Renal pelvis (tissue), 12 donors: ENCODE results near the gene CSAG1. TPM values are rescaled to one million over a fixed set of nuclear protein-coding genes. Genes with fewer than 3 reads are reported as not detected.
"Not testable (repeated sequence)": the region's sequence is repeated elsewhere in the genome, so short reads cannot be mapped to it uniquely, and the experiment has no call there.

Experiments
- DNase-seq: peaks from one replicate; pipeline ENCODE4 v3.0.0-alpha.2; 2013
- long read RNA-seq, 16 experiments: transcript quantifications; one replicate each; lab custom pipeline, GENCODE V29; 2026
- polyA plus RNA-seq, 3 donors: library from polyadenylated mRNA; unstranded; fragments of 120-200 nt; gene quantifications; one replicate each; pipeline ENCODE4 v1.2.1, GENCODE V29; 2013; ENCODE audit not compliant: insufficient read length in 3 of 3

The CSAG1 gene
- not detected for polyA plus RNA-seq
- long read RNA-seq, donor 1 = 0 reads
- long read RNA-seq, donor 2 = 0 reads
- long read RNA-seq, donor 3 = 0 reads
- long read RNA-seq, donor 4 = 0 reads
- long read RNA-seq, donor 5 = 0 reads
- long read RNA-seq, donor 6 = 0 reads
- long read RNA-seq, donor 7 = 0 reads
- long read RNA-seq, donor 8 = 0 reads
- long read RNA-seq, donor 9 = 0 reads
- long read RNA-seq, donor 10 = 0 reads
- long read RNA-seq, donor 11 = 0 reads
- long read RNA-seq, donor 12 = 0 reads
- long read RNA-seq, donor 13 = 0 reads
- long read RNA-seq, donor 14 = 0 reads
- long read RNA-seq, donor 15 = 0 reads
- long read RNA-seq, donor 16 = 0 reads

GRCh38 chrX:152733261-152733975 is at the start of gene CSAG1, which contains the start of gene MAGEA12:
TSS of gene CSAG1 (minus strand) at chrX:152733721. CDS start at chrX:152732460, 1,261 bp downstream.
TSS of gene MAGEA12 (plus strand) at chrX:152733757. CDS start at chrX:152736162, 2,405 bp downstream.
- DNase-seq = no peak

GRCh38 chrX:152769549-152770289 is 36.2 kb upstream of the CSAG1 start, which contains the start of gene MAGEA6:
TSS of gene MAGEA6 (minus strand) at chrX:152769689. CDS start at chrX:152767650, 2,039 bp downstream.
- not testable (repeated sequence) for DNase-seq

- not testable (repeated sequence) for DNase-seq
Observed at GRCh38 chrX:152766562-152766961, 33.0 kb upstream of the CSAG1 start.

- DNase-seq = not testable (repeated sequence)
Observed at GRCh38 chrX:152761582-152761981, 28.1 kb upstream of the CSAG1 start.

GRCh38 chrX:152759544-152759943 is 26.0 kb upstream of the CSAG1 start:
- DNase-seq = not testable (repeated sequence)

- not testable (repeated sequence) for DNase-seq
Observed at GRCh38 chrX:152758918-152759317, 25.4 kb upstream of the CSAG1 start, which contains the start of gene CSAG3. TSS of gene CSAG3 (plus strand) at chrX:152759218.

- not testable (repeated sequence) for DNase-seq
Observed at GRCh38 chrX:152754871-152755270, 21.4 kb upstream of the CSAG1 start.

GRCh38 chrX:152753686-152754650 is 20.4 kb upstream of the CSAG1 start, which contains the start of gene MAGEA2:
TSS of gene MAGEA2 (minus strand) at chrX:152753842. CDS start at chrX:152751363, 2,479 bp downstream.
- DNase-seq = not testable (repeated sequence)

- DNase-seq = no peak
Observed at GRCh38 chrX:152738560-152738959, 5.0 kb upstream of the CSAG1 start.

GRCh38 chrX:152736528-152736927 is 3.0 kb upstream of the CSAG1 start:
- DNase-seq = not testable (repeated sequence)

- DNase-seq = no peak
Observed at GRCh38 chrX:152735860-152736511, 2.5 kb upstream of the CSAG1 start.

- DNase-seq = no peak
Observed at GRCh38 chrX:152735101-152735500, 1.6 kb upstream of the CSAG1 start.

GRCh38 chrX:152734143-152734858 is 780 bp upstream of the CSAG1 start:
- DNase-seq = not testable (repeated sequence)

- DNase-seq = no peak
Observed at GRCh38 chrX:152725409-152725808, 8.1 kb downstream of the CSAG1 start.

GRCh38 chrX:152713815-152714787 is 19.4 kb downstream of the CSAG1 start, which contains the start of gene MAGEA2B:
TSS of gene MAGEA2B (plus strand) at chrX:152714628. CDS start at chrX:152717107, 2,479 bp downstream.
- not testable (repeated sequence) for DNase-seq

- DNase-seq = not testable (repeated sequence)
Observed at GRCh38 chrX:152713195-152713594, 20.3 kb downstream of the CSAG1 start.

GRCh38 chrX:152709173-152709572 is 24.3 kb downstream of the CSAG1 start, which contains the start of gene CSAG2:
TSS of gene CSAG2 (minus strand) at chrX:152709273. CDS start at chrX:152709112, 161 bp downstream.
- not testable (repeated sequence) for DNase-seq

- DNase-seq = not testable (repeated sequence)
Observed at GRCh38 chrX:152706500-152706899, 27.0 kb downstream of the CSAG1 start.
